Measurements from ENCODE around the gene COL6A2.

The COL6A2 gene

DNA sequence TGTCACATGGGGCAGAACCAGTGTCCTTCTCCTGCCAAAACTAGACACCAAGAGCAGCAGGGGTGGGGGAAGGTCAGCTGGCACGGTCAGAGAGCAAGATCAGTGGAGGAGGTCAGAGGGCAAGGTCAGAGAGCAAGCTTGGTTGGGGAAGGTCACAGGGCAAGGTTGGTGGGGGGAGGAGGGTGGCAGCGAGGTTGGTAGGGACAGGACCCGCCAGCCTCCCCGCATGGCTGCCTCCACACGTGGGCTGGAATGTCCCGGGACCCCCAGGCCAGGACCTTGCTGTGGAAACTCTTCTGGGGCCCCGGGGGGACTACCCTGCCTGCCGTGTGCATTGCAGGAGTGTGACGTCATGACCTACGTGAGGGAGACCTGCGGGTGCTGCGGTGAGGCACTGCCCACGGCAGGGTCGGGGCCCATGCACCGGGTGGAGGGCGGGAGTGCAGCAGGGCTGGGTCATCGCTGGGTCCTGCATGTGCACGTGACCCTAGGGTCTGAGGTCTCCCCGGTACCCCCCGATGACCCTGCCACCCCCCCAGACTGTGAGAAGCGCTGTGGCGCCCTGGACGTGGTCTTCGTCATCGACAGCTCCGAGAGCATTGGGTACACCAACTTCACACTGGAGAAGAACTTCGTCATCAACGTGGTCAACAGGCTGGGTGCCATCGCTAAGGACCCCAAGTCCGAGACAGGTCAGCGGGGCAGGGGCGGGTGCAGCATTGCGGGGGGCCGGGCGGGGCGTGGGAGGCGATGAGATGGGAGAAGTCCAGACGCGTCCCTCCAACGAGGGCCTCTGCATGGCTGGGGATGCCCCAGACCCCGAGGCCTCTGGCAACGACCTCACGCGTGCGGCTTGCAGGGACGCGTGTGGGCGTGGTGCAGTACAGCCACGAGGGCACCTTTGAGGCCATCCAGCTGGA lies 27.3 kb downstream of the COL6A2 start:
- no peak for TF ChIP-seq GATA3 (IDR thresholded peaks at IDR 0.05; ENCODE audit: low read depth, low read length)
- TF ChIP-seq GATA2 (IDR thresholded peaks at IDR 0.05; ENCODE audit: low read depth, low read length), result no peak

DNA sequence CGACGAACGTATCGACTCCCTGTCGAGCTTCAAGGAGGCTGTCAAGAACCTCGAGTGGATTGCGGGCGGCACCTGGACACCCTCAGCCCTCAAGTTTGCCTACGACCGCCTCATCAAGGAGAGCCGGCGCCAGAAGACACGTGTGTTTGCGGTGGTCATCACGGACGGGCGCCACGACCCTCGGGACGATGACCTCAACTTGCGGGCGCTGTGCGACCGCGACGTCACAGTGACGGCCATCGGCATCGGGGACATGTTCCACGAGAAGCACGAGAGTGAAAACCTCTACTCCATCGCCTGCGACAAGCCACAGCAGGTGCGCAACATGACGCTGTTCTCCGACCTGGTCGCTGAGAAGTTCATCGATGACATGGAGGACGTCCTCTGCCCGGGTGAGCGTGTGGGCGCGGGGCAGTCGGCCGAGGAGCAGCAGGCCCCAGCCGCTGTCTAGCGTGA lies 28.0 kb downstream of the COL6A2 start:
- TF ChIP-seq GATA3 (IDR thresholded peaks at IDR 0.05; ENCODE audit: low read depth, low read length) (no peak), GATA2 (IDR thresholded peaks at IDR 0.05; ENCODE audit: low read depth, low read length) (no peak)

DNA sequence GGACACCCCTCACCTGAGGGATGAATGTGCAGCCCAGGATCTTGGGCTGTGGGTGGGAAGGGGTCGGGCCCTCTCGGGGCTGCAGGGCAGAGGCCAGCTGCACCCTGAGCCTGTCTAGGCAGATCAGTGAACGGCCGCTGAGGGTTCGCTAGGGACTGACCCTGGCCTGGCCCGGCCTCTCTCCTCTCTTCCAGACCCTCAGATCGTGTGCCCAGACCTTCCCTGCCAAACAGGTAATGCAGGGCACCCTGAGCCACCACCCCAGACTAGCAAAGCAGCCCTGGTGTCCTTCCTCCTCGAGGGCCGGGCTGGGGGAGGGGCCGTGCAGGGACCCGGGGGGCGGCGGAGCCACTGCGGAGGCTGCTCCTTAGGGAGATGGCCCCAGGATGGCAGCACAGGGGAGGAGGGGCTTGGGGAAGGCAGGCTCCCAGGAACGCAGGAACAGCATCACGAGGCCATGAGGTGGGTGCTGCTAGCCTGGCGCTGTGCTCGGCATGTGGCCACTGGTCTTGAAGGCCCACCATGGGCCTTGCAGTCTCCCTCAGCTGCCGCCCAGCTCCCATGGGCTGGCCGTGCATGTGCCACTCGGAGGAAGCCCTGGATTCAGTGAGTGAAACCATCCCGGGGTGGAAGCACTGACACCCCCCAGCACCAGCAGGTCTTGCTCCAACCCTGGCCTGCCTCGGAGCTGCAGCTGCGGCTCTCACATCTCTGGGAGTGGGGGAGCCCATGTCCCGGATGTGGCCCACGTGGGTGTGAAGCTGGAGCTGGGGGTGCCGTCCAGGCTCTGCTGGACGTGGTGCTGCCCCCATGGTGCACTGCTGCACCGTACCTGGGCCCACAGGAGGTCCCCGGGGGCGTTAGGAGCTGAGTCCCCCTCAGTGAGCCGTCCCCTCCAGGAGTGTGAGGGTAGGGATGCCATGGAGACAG lies 28.7 kb downstream of the COL6A2 start:
- TF ChIP-seq GATA2 (IDR thresholded peaks at IDR 0.05; ENCODE audit: low read depth, low read length) (no peak), GATA3 (IDR thresholded peaks at IDR 0.05; ENCODE audit: low read depth, low read length) (no peak)

DNA sequence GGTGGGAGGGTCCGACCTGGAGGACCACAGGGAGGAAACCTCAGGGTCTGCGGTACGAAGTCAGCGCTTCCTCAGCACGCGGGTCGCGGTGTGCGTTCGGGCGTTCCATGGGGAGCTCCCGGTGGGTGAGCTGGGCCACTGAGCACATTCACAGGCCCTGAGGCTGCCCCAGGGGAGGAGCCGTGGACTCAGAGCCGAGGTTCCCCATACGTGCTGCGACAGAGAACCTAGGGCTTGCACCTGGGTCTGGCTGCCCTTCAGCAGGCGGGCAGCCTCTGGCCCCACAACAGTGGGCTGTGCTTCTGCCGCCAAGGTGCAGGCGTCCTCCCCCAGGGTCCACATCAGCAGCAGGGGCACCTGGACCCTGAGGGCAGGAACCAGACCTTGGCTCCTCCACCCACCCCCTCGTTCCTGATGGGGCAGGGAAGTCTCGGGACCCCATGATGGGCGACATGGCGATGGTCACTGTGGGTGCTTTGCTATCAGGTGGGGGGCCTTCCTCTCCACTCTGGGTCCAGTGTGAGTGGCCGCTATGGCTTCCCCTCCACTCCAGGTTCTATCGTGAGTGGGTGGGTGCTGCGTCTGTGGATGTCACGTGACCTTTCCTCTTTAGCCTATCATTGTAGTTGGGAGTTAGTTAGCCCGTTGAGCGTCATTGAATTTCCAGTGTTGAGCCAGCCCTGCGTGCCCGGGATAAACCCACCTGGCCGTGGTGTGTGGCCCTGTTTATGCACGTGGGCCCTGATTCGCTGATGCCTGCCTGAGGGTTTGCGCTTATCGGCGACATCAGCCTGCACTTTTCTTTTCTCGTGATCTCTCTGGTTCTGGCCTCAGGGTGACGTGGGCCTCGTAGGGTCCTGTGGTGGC lies 29.6 kb downstream of the COL6A2 start:
- TF ChIP-seq GATA2 (IDR thresholded peaks at IDR 0.05; ENCODE audit: low read depth, low read length) (no peak), GATA3 (IDR thresholded peaks at IDR 0.05; ENCODE audit: low read depth, low read length) (no peak)

DNA sequence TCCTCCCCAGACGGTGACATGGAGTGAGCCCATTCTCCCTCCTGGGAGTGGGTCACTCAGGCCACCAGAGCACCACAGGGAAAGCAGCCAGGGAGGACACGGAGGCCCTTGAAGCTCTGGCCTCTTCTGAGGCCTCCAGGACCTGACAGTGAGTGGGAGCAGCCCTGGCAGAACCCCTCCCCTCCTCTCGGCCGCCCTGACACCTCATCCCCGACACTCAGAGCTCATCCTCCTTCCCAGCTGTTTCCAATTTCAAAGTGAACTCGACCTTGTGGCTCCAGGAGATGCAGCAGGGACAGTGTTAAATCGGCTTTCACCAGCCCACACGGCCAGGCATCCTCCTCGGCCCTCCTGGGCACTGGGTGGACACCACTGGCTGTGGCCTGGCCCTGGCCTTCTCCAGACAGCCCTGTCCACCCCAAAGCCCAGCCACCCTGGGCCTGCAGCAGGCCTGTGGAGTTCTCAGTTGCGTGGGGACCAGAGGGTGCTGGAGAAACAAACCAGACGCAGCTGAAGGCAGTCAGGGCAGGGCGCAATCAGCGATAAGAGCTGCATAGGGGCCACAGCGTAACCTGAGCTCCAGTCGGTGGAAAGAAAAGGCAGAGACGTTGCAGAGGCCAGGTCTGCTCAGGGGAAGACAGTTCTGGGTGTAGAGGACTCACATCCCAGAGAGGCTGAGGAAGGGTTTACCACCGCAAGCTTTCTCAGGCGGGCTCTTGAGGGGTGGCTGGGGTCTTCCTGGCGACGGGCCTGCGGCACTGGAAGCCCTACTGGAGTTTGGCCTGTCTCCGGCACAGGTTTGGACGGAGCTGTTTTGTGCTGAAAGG lies 30.4 kb downstream of the COL6A2 start:
- no peak for TF ChIP-seq GATA3 (IDR thresholded peaks at IDR 0.05; ENCODE audit: low read depth, low read length)
- peak; percentile 66 for TF ChIP-seq GATA2 (IDR thresholded peaks at IDR 0.05; ENCODE audit: low read depth, low read length)

DNA sequence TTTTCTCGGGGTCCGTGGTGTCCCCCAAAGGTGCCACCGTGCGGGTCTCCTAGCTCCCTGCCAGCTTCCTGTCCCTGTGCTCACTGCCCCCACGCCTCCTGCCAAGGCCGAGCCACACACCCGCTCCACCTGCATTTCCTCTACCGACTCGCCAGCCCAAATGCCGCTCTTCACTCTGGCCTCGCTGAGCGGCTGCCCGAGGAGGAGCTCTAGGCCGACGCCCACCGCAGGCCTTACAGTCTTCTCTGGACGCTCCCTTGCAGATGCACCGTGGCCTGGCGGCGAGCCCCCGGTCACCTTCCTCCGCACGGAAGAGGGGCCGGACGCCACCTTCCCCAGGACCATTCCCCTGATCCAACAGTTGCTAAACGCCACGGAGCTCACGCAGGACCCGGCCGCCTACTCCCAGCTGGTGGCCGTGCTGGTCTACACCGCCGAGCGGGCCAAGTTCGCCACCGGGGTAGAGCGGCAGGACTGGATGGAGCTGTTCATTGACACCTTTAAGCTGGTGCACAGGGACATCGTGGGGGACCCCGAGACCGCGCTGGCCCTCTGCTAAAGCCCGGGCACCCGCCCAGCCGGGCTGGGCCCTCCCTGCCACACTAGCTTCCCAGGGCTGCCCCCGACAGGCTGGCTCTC lies 31.1 kb downstream of the COL6A2 start:
- TF ChIP-seq GATA3 (IDR thresholded peaks at IDR 0.05; ENCODE audit: low read depth, low read length), result no peak
- no peak for TF ChIP-seq GATA2 (IDR thresholded peaks at IDR 0.05; ENCODE audit: low read depth, low read length)

DNA sequence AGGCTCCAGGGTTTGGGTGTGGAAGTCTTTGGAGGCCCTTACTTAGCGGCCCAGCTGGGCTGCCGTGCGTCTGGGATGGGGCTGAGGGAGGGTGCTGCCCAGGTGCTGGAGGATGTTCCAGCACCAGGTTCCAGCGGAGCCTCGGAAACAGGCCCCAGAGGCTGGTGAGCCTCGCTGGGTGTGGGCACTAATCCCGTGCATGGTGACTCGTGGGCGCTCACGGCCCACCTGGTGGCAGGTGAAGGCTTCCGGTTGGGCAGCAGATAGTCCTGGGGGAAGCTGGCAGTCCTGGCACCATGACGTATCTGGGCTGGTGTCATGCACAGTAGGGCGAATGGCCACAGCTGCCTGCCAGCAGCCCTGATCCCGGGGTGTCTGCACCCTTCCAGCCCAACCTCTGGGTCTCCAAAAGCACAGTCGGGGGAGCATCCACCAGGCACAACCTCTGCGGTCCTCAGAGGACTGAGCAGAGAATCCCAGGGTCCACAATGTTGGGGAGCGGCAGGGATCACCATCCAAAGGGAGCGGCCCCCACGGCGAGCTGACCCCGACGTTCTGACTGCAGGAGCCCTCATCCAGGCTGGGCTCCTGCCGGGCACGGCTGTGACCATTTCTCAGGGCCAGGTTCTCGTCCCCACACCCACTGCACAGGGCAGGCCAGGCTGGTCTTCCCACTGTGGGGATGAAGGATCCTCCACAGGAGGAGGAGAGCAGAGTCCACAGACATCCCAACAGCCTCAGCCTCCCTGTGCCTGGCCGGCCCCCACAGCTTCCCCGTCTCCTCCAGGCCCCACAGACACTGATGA lies 32.1 kb downstream of the COL6A2 start:
- TF ChIP-seq GATA3 (IDR thresholded peaks at IDR 0.05; ENCODE audit: low read depth, low read length), result no peak
- TF ChIP-seq GATA2 (IDR thresholded peaks at IDR 0.05; ENCODE audit: low read depth, low read length), result no peak

DNA sequence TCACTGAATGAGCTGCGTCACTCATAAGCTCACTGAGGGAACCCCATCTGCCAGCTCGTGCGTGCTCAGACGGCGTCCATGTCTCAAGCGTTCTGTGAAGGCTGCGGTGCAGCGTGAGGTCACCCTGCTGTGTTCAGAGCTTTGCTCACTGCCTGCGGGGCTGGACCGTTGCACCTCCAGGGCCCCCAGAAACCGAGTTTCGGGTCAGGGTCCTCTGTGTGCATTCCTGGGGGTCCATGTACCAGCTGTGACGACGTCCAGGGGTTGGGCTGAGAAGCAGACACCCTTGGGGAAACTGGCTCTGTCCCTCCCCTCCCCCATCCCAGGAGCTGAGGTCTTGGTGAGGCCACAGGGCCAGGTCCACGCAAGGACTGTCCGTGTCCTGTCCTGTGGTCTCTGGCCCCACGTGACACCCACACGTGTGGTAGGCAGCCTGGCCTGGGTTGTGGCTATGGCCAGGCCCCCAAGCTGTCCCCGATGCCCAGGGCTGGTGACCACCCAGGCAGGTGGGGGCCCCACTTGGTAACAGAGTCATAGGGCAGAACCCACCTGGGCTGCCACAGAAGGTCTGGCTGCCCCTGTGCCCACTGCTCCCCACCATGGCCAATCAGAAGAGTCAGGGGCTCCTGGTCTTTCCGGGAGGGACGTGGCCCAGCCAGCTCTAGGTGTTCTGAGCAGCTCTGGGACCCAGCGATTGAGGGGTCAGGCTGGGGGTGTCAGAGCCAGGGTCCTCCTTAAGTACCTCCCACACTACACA lies 33.1 kb downstream of the COL6A2 start:
- TF ChIP-seq GATA3 (IDR thresholded peaks at IDR 0.05; ENCODE audit: low read depth, low read length) (no peak), GATA2 (IDR thresholded peaks at IDR 0.05; ENCODE audit: low read depth, low read length) (no peak)

DNA sequence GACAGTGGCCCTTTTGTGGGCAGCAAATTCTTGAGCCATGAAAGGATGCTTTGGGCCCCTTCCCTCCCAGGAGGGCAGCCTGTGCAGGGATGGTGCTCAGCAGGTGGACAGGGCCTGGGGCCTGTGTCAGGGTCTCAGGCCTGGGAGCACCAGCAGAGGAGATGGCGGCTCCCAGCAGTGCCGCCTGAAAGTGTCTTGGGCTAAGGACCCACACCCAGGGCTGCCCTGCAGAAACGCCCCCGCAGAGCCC lies 33.6 kb downstream of the COL6A2 start:
- TF ChIP-seq GATA3 (IDR thresholded peaks at IDR 0.05; ENCODE audit: low read depth, low read length), result no peak
- no peak for TF ChIP-seq GATA2 (IDR thresholded peaks at IDR 0.05; ENCODE audit: low read depth, low read length)

DNA sequence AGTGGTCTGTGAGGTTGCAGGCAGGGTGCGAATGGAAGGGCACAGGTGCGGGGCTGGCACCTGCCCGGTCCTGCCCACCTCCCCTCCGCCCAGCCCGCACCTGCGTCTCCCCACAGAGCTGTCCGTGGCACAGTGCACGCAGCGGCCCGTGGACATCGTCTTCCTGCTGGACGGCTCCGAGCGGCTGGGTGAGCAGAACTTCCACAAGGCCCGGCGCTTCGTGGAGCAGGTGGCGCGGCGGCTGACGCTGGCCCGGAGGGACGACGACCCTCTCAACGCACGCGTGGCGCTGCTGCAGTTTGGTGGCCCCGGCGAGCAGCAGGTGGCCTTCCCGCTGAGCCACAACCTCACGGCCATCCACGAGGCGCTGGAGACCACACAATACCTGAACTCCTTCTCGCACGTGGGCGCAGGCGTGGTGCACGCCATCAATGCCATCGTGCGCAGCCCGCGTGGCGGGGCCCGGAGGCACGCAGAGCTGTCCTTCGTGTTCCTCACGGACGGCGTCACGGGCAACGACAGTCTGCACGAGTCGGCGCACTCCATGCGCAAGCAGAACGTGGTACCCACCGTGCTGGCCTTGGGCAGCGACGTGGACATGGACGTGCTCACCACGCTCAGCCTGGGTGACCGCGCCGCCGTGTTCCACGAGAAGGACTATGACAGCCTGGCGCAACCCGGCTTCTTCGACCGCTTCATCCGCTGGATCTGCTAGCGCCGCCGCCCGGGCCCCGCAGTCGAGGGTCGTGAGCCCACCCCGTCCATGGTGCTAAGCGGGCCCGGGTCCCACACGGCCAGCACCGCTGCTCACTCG lies 34.1 kb downstream of the COL6A2 start:
- no peak for TF ChIP-seq GATA3 (IDR thresholded peaks at IDR 0.05; ENCODE audit: low read depth, low read length)
- no peak for TF ChIP-seq GATA2 (IDR thresholded peaks at IDR 0.05; ENCODE audit: low read depth, low read length)

Data from SH-SY5Y (cell line).